LNCAP (cell line): ENCODE data around the gene PRAC1.

Experiments
- CTCF ChIP-seq: fragments of 450-650 bp; IDR thresholded peaks from 2 replicates; pipeline ENCODE4 v1.5.1; 2017; ENCODE audit warnings: mild to moderate bottlenecking

Gene PRAC1

GRCh38 chr17:48721009-48721402, 1.3 kb downstream of the PRAC1 start:
- no peak for TF ChIP-seq CTCF

GRCh38 chr17:48720266-48721008, 1.9 kb downstream of the PRAC1 start:
- no peak for TF ChIP-seq CTCF

- TF ChIP-seq CTCF: no peak
These were observed 2.6 kb downstream of the PRAC1 start for GRCh38 chr17:48719642-48720265.

- no peak for TF ChIP-seq CTCF
These were observed 3.3 kb downstream of the PRAC1 start for GRCh38 chr17:48718761-48719641.

GRCh38 chr17:48718227-48718760, 4.0 kb downstream of the PRAC1 start:
- TF ChIP-seq CTCF: no peak

- no peak for TF ChIP-seq CTCF
These were observed 4.7 kb downstream of the PRAC1 start for GRCh38 chr17:48717367-48718226.
